Loucy (cell line): ENCODE measurements around the gene UNC45B.

Experiments
- EZH2phosphoT487 ChIP-seq: fragments of 200-600 bp; IDR thresholded peaks from 2 replicates; pipeline ENCODE4 v1.6.1; 2018; ENCODE audit warnings: antibody characterized with exemption, mild to moderate bottlenecking, moderate library complexity, borderline replicate concordance
- TF ChIP-seq, protein P1 (sequence below): fragments of 200-600 bp; sonication (generic); conservative IDR thresholded peaks from 2 replicates; pipeline ENCODE4 v1.5.1; 2014; ENCODE audit warnings: mild to moderate bottlenecking, antibody characterized with exemption, low read length

DNA sequence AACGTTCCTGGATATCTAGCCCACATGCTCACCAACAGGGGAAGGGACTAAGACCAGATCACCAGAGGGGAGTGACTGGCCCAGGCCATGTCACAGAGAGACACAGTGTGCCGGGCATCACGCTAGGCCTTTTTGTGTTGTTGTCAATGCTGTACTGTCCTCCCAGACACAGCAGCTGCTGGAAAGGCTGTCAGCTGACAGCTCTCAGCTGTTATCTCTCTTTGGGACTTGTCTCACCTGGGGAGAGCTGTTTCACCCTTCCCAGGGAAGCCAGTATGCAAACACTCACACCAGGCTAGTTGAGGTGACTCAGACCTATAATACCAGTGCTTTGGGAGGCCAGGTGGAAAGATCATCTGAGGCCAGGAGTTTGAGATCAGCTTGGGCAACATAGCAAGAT, 19.4 kb downstream of the UNC45B start:
- TF ChIP-seq, protein P1, sequence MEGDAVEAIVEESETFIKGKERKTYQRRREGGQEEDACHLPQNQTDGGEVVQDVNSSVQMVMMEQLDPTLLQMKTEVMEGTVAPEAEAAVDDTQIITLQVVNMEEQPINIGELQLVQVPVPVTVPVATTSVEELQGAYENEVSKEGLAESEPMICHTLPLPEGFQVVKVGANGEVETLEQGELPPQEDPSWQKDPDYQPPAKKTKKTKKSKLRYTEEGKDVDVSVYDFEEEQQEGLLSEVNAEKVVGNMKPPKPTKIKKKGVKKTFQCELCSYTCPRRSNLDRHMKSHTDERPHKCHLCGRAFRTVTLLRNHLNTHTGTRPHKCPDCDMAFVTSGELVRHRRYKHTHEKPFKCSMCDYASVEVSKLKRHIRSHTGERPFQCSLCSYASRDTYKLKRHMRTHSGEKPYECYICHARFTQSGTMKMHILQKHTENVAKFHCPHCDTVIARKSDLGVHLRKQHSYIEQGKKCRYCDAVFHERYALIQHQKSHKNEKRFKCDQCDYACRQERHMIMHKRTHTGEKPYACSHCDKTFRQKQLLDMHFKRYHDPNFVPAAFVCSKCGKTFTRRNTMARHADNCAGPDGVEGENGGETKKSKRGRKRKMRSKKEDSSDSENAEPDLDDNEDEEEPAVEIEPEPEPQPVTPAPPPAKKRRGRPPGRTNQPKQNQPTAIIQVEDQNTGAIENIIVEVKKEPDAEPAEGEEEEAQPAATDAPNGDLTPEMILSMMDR = no peak
- TF ChIP-seq EZH2phosphoT487 = no peak
